NCI-H187 treated with DMSO at 0.1 percent for 48 hours (cell line): ENCODE data around the gene PTPRK.

Experiments
- DNase-seq: peaks from one replicate; lab custom pipeline; 2025; lab: John Stamatoyannopoulos, UW

The PTPRK gene

DNA sequence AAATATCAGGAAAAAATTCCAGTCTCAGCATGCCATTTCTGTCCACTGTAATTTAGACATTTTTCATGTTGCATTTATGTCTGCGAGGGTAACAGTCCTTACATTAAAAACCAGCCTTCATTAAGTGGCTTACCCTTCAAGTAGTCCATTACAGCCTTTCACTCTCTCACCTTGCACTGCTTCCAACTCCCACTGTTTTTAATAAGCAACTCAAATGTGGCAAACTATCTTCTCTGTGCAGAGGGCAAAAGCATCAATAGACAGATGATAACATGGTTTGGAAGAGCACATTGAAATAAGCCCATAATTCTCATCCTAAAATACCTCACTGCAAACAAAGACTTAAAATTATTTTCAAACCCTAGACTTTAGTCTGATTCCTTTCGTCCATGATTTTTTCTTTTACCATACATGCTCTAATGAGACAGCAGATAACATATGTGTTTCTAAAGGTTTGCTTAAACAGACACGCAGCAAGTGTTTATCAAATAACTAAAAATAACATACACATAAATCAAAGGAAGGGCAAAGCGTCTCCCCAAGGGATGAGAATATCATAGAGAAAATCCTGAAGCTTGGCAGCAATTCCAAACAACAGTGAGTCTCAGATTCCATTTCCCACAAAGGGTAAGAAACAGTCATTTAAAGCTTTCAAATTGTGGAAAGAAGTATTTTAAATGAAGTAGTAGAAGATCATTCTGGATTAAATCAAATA, 130.4 kb downstream of the PTPRK start:
- DNase-seq, result no peak

DNA sequence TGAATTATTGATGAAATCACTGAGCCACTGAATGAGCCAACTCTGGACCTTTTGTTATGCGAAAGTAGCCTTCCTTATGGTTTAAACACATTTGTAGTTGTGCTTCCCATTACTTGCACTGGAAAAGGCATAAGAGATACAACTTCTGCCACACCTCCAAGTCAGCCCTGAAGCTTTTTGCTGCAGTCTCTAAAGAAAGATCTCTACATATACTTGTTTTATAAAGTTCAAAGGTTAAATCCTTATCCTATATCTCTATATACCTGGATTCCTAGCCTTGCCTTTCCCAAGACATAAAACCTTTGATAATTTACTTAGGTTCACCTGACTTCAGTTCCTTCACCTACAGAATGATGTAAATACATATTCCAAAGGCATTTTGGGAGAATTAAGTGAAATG, 132.0 kb downstream of the PTPRK start:
- DNase-seq, result no peak

DNA sequence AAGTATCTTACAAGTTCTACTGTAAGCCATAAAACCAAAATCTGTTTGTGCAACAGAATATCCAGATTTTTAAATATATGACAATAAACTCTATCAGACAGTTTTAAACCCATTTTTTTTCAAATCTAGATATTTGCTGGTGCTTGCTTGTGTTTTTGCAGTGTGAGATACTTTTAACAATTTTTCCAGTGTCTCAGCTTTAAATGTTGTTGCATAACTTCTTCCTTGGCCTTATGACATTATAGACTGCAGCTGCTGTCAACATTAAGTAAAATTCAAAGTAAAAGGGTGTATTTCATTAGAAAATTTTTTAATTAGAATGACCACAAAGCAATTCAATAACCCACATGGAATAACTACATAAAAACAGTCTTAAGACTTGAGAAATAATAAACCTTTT, 139.5 kb downstream of the PTPRK start:
- DNase-seq, result no peak

DNA sequence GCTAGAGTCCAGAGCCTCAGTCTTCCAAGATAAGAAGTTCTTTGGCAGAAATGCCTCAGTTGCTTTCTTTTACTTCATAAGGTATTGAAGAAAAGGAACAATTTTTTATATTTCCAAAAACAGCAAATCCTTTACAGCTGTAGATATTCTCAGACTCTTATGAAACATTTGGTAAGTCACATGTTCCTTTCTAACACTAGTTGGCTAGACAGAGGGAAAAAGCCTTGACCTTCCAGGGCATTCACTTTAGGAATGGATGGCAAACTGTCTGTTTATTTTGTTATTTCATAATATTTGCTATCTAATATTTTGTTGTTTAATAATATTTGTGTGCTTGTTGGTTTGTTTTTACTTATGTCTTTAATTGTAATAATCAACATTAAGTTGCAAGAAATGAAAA, 140.8 kb downstream of the PTPRK start:
- DNase-seq, result no peak

DNA sequence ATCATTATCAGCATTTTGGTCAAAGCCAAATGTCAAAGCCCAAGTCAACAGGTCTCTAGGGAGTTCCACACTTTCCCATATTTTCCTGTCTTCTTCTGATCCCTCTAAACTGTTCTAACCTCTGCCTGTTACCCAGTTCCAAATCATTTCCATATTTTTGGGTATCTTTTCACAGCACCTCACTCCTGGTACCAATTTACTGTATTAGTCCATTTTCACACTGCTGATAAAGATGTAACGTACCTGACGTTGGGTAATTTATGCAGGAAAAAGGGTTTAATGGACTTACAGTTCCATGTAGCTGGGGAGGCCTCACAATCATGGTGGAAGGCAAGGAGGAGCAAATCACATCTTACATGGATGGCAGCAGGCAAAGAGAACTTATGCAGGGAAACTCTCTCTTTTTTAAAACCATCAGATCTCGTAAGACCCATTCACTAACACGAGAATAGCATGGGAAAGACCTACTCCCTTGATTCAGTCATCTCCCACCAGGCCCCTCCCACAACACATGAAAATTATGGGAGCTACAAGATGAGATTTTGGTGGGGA, 143.4 kb downstream of the PTPRK start:
- no peak for DNase-seq

DNA sequence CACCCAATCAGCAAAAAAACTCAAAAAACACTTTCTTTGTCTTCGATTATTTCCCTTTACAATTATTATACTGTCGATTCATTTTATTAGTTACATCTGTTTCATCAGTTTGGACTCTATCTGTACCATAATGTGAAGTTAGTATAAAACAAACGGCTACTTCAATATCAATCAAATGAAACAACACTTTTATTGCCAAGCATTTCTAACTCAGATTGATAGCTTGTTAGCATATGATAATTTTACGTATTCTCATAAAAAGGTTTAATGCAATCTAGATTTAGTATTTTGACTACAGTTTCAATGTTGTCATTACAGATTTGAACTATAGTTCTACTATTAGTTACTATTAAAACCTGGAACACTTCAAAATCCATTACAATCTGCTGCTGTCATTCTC, 149.3 kb downstream of the PTPRK start:
- no peak for DNase-seq

DNA sequence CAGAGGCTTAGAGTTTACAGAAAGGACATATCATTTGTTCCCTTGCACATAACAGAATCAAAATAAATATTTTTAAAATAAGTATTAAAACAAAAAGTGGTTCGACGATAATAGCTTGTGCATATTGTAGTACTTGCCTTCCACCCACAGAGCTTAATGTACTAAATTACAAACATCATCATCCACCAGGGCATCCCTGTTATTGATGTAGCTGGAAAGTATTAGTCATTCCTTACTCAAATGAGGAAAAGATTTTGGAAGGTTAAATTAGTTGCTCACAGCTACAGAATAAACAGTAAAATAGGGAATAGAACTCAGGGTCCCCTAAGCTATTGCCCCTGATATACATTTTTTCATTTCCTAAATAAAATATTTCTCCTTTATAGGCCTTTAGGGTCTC, 150.3 kb downstream of the PTPRK start:
- no peak for DNase-seq

DNA sequence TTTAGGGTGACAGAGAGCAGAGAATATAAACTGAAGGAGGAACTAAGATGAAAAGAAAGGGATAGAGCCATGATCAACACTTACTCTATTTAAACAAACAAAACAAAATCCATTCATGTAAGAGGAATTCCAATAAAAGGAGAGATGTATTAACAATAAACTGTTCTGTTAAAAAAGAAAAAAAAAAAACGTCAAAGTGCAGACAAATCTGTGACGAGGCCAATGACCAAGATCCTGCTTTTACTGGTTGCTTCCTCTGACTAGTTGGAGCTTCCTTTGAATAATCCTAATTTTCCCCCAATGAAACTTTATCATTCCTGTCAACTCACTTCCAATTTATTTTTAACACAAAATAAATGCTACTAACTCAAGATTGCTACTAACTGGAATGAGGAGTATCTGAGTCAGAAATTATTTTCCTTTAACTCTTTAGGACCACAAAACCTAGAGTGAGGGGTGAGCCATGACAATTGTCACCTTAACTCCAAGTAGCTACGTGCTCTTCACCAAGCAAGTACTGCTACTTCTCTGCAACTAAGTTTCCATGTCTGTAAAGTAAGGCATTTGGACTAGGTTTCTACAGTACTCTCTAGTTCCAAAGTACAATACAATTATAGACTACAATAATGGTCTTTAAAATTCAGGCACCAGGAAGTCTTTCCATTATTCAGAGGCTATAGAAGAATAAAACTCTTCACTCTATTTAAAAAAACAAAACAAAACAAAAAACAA, 152.0 kb downstream of the PTPRK start:
- no peak for DNase-seq

DNA sequence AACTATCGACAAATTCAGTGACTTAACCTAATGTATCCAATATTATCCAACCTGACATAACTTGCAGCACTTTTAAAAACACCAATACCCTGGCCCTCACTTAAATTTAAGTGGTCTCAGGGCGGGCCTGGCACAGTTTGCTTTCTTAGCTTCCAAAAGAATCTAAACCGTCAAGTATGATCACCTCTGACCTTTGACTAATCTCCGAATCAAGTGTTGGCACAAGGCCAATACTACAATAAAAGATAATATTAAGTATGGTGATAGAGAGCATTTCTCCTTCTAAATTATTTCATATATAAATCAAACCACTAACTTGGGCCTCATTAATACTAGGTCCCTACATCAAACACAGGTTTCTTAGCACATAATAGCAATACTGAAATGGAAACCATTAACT, 153.0 kb downstream of the PTPRK start:
- DNase-seq, result no peak

DNA sequence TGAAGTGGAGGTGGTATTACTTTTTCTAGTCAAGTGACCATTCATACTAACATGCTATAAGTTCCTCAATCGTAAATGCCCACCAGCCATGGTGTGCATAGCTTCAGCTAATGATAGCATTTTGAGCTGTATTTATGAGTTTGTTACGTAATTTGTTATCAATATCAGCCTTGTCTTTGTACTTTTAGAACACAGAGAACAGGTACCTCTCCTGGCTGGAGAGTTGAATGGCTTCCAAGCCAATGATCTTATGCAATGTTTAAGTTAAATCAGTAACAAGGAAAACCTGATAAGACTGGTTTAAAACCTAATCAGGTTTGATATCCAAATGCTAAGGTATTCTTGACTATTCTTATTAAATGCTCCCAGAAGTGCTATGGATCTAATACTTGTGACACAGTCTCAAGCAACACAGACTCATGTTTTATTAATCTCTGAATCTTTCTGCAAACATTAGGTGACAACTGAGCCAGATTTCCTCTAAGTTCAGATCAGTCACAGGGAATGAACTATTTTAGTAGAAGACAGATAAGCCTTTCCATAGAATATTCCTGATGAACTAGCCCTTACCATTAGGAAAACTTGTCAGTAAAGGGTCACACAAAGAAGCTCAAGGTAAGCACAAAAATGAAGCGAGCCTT, 154.8 kb downstream of the PTPRK start:
- no peak for DNase-seq

DNA sequence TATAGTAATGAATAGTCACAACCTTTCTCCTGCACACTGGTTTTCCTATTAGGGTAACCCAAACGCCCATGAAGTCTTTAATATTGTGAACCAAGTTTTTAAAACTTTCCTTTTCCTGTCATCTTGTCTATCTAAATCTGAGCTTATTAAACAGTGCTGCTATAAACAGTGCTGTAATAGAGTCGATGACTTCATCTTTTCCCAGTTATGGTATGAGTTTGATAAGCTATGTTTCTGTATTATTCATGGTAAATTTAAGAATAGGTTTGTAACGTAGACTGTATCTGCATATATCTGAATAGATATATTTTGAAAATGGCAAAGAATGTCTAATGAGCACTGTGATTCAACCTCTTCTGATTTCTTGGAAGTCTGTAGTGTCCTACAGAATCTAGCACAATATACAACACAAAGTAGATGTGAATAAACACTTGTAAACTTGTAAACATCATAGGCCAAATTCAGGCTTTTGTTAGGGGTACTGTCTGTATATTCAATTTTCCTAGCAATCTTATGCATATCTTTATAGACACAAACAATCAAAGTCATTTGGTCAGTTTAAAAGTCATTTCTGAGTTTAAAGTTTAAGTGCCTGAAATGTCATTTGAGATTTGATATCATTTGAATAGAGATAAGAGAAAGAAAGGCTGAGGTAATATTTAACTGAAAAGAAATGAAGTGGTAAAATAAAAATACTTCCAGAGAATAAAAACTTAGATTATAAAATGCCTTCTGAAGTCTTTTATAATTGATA, 155.5 kb downstream of the PTPRK start:
- no peak for DNase-seq

DNA sequence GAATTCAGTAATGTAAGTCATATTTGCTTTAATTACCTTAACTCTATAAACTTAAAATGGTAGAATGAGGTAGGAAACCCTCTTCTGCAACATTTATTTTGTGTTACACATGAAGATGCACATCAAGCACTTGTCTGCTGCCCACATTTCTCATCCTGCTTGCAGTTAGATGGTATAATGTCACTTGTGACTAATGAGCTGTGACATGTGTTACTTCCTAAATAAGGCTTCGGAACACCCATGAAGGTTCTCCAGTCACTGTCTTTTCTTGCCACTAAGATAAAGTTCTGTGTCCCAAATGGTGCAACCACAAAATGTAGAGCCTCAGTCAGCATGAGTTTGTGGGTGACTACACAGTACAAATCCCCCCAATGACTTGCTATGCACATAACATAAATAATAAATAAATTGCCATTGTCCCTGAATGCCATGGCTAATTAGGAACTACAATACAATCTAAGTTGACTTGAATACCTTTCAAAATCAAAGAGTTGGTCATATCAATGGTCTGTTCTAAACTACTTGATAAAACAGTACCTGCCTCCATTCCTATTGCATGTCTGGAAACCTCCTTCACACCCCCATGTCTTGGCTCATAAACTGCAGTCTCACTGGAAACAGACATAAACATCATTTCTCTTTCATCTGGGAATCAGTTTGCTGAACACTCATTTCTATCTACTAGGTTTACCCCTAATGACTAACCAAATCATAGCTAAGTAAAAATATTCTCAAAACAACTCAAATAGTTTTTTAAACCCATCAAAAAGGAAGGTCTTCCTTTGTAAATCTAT, 157.2 kb downstream of the PTPRK start:
- no peak for DNase-seq

DNA sequence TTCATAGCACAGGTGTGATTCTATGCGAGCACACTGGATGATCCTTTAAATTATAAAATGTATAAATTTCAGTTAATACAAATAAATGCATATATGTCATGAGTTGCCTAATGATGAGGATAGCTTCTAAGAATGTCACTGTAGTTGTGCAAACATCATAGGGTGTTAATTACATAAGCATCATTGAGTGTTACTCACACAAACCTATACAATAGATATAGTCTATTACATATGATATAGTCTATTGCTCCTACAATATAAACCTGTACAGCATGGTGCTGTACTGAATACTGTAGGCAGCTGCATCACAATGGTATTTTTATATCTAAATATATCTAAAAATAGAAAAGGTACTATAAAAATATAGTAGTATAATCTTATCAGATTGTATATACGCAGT, 159.0 kb downstream of the PTPRK start:
- no peak for DNase-seq

DNA sequence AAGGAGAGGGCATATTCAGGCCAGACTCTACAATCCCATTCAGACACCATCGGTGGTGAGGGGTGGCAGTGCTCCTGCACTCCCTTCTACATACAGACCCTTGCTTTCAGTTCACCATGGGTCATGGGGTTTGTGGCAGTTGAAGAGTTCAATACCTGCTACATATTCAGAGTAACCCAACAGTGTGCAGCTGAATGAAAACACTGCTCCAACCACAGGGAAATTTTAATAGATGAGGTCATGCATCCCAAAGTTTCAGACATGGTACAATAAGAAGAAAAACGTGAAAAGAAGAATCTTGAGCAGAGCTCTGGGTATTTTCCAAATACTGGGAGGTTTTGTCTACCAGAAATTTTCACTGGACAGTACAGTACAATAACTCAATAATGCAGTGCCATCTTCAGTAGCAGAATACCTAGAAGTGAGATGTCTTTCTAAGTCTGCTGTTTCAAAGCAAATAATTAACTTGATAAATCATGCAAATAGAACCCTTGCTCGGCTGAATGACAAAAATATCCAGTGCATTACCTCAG, 162.1 kb downstream of the PTPRK start:
- no peak for DNase-seq

DNA sequence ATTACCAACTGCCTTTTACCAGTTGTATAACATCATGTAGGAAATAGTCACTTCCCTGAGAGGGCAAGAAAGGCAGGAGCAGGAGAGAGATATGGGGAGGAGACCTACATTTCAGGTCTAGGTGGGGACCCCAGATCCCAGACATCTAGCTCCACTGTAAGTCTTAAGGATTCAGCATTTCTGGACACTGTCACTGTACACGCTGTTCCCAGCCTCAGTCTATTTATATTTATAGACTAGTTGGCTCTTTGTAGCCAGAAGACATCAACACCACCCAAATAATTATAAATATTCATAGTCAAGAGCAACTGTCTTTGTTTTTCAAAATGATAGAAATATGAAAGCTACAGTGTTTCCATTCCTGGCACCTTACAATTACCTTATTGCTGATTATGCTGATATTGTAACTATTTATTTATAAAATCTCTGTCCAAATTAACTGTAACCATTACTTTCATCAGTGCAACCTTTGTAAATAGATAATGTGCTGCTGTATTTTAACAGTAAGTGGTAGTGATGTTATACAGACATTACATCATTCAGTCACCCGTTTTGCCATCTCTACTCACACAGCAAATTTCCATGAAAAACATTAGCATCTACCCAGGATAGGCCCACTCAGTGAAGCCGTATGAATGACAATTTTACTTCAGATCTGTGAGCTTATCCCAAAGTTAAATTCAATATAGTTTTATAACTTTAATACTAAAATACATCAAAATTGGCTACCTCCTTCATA, 162.8 kb downstream of the PTPRK start:
- DNase-seq, result no peak

DNA sequence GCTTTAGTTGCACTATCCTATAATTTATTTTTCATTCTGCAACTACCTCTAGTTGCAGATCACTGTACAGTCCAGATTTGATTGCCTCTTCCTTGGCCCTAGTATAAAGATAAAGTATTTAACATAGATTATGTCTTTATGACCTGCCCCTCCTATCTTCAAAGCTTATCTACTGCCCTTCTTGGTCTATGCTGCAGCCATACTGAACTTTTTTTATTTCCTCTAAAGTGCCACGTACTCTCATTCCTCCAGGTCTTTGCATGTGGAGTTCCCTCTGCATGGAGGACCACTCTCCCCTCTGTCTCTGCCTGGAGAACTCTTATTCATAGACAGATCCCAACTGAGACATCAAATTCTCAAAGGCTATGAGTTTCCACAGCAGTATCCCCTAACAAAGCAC, 168.0 kb downstream of the PTPRK start:
- no peak for DNase-seq

DNA sequence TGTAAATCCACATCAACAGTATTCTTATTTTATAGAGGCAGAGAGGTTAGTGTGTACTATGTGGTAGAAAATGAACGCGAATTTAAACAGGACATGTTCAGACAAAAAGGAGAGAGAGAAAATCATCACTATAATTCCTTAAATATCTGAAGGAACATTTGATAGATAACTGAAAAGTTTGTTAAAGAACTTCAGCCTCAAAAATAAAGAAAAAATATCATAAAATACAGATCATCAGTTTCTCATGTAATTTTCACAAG, 169.2 kb downstream of the PTPRK start:
- no peak for DNase-seq

DNA sequence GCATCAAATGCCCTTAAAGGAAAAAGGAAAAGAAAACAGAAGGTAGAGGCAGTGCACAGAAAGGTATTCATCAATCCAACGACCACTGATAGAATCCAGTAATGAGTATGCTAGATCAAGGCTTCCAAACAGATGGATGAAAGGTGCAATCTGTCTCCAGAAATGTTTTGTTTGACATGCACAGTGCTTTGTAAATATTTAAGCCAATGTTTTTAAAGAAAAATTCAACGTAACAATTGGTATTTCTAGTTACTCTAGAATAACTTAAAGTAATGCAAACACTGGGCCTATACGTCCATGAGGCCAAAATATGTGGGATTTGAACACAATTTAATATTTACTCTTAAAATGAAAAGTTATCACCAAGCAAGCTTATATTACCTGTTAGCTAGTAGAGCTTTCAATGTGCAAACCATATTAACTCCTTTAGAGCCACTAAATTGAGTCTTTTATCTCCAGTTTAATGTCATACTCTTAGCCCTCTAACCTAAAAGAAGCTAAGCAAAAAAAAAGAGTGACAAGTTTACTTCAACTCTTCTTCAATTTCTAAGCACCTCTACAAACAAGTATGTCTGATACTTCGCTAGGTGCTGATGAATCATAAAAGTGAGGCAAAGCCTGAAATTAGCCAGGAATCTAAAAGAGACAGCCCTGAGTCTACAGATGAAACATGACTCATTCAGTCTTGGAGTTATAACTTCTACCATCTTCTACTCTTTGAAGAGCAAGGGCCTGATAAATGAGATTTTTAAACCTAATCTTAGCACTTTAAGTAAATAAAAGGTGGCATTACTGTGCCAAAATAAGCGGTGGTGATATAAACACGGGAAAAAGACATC, 169.8 kb downstream of the PTPRK start:
- DNase-seq, result no peak

DNA sequence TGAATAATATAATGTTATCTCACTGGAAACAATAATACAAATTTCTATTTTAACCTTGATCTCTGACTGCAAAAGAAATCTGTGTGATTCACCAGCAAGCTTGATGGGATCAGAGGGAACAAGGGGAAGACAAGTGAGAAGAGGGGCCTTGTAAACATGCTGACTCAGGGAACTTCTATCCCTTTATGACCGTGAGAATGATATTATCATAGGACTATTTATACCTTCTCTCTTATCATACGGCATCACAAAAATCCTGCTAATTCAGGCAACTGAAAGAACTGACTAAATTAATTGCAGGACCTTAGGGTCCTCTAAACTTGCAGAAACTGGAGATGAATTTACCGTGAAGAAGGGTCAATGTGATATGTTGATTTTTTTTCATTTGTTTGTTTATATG, 173.3 kb downstream of the PTPRK start:
- DNase-seq, result no peak

DNA sequence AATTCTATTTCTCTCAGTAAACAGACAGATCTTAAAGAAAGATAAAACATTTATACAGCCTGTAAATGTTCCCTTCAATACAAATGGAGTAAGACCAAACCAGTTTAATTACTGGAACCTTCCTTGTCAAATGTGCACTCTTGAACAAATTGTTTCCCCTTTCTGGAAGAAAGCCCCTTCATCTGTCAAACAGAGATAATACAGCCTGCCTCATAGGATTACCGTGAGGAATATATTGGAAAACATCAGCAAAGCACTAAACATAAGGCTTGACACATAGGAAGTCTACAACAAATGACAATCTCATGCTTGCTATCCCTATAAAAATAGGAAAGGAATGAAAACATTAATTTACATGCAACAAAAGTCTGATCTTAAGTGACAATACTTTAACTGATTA, 173.8 kb downstream of the PTPRK start:
- no peak for DNase-seq
